GM19043 (cell line): ENCODE results near the gene EXTL1.
"Not testable (repeated sequence)": the region's sequence is repeated elsewhere in the genome, so short reads cannot be mapped to it uniquely, and the experiment has no call there.

Source experiments
- ATAC-seq: cut with Tn5 transposase; IDR thresholded peaks from one replicate; pipeline ENCODE4 v1.9.1; 2021; ENCODE audit warnings: low read depth; ENCODE audit not compliant: unreplicated experiment

The EXTL1 gene, protein sequence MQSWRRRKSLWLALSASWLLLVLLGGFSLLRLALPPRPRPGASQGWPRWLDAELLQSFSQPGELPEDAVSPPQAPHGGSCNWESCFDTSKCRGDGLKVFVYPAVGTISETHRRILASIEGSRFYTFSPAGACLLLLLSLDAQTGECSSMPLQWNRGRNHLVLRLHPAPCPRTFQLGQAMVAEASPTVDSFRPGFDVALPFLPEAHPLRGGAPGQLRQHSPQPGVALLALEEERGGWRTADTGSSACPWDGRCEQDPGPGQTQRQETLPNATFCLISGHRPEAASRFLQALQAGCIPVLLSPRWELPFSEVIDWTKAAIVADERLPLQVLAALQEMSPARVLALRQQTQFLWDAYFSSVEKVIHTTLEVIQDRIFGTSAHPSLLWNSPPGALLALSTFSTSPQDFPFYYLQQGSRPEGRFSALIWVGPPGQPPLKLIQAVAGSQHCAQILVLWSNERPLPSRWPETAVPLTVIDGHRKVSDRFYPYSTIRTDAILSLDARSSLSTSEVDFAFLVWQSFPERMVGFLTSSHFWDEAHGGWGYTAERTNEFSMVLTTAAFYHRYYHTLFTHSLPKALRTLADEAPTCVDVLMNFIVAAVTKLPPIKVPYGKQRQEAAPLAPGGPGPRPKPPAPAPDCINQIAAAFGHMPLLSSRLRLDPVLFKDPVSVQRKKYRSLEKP

DNA sequence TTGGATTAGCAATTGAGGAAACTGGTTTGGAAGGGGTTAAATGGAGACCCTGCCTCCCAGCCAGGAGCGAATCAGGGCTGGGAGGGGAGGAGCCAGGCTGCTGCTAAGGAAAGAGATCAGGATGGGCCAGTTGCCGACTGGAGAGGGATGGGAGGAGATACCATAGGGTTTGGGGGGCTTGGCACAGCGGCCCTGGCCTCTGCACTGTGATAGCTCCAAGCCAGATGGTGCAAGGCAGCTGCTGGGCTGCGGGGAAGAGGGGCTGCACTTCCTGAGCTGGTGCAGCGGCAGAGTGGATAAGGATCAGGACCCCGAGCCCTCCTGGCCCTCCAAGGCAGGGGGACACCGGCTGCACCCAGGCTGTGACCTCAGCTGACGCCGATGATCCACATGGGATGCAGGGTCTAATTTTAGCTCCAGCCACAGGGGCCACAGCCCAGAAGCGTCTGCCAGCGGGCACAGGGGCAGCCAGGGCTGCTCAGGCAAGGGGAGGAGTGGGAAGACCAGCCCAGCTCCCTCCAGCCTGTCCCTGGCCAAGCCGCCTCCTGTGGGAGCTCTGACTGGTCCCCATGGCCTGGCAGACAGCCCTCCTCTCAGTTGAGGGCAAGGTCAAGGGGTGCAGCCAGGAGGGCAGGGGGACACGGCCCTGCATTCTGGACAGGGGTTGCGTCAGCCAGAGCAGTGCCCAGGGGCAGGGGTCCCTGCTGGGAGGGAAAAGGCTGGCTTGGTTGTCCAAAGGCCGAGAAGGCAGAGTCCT, at the start of gene EXTL1:
TSS of gene EXTL1 (plus strand) at position 129 of the 757 bp plus-strand sequence. CDS start 872 bp downstream, outside the sequence.
- no peak for ATAC-seq

DNA sequence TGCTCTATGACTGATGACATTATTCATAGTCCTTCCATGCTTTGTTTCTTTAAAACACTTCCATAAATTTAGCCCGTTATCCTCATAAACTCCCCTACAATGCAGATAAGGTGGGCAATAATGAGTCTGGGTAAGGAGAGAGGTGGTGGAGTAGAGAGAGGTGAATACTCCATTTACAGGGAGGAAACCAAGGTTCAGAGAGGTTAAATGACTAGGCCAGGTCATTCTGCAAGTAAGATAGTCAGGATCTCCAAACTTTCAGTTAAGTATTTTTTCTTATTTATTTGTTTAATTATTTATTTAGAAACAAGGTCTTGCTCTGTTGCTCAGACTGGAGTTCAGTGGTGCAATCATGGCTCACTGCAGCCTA, 49.8 kb upstream of the EXTL1 start:
- ATAC-seq = no peak

DNA sequence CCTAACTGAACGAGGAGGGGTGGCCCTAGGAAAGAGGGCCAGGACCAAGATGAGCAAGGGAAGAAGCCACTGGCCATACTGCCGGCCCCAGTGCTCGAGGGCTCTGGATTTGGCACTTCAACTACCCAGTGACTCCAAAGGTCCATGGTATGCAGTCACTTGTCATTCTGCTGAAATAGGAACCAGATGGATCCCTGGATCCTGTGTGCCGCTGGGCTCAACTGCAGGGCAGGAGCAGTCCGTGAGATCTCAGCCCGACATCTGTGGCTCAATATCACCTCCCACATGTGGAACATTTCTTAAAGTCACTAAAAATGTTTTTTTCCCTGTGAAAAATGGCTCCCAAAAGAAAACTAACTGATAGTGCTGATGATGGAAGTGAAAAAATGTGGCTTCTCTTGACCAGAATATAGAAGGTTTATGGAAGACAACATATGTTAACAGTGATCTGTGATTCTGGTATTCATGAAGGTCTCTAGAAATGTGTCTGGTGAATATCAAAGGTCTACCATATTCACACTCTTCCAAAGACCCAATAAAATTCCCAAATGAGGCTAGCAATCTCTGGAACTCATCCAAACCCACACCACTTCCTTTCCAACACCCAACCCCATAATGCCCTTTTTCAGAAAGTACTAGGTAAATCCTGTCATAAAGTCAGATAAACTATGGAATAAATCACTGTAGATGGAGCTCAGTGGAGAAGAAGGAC, 47.8 kb upstream of the EXTL1 start:
- ATAC-seq = no peak

DNA sequence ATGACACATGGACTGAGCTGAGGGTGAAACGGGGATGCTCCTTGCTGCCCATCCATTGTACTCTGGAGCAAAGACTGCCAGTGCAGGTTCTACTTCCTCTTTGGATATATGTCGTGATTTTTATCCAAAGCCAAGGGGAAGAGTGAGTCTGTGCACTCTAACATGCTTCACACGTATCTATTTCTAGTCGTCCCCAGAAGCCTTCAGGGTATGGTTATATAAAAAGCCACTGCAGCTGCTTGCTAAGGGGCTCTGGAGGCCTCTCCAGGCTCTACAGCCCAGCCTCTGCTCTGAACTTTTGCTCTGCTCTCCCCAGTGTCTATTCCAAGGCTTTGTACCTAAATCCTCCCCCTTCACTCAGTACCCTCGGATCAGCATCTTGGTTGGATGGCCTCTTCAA, 43.8 kb upstream of the EXTL1 start:
- ATAC-seq = no peak

DNA sequence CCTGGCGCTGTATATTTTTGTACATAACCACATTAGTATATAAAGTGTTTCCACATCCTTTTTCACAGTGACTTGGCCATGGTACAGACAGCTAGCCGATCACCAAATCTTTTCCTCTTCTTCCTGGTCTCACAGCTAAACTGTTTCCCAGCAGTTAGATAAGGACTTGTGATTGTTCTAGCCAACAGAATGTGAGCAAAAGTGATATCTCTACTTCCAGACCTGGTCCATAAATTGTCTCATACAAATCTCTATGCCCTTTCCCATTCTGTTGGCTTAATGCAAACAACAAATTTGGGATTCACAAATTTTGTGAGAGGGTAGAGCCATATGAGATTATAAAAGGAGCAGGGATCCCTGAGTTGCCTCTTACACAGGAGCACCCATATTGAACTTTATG, 43.2 kb upstream of the EXTL1 start:
- no peak for ATAC-seq

DNA sequence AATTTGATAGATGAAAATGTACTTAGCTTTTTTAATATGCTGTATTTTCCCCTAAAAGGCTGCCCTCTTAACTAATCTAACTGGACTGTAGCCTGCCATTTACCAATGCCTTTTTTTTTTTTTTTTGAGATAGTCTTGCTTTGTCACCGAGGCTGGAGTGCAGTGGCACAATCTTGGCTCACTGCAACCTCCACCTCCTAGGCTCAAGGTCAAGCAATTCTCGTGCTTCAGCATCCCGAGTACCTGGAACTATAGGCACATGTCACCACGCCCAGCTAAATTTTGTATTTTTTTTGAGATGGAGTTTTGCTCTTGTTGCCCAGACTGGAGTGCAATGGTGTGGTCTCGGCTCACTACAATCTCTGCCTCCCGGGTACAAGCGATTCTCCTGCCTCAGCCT, 42.4 kb upstream of the EXTL1 start:
- no peak for ATAC-seq

DNA sequence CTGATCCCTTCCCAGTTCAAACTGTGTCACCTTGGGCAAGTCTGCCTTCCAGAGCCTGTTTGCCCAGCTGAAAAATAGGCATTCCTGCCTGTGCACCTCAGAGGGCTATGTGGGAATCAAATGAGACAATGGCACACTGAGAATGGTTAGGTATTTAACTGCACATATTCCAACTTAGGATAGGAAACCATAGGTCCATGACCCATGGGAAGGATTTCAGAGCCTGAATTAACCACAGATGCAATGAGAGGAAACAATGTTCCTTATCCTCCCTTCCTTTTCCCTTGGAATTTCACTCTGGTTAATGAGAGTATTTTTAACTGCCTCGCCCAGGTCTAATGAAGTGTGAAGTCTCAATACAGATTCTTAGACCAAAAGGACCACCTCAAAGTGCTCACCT, 36.4 kb upstream of the EXTL1 start:
- no peak for ATAC-seq

DNA sequence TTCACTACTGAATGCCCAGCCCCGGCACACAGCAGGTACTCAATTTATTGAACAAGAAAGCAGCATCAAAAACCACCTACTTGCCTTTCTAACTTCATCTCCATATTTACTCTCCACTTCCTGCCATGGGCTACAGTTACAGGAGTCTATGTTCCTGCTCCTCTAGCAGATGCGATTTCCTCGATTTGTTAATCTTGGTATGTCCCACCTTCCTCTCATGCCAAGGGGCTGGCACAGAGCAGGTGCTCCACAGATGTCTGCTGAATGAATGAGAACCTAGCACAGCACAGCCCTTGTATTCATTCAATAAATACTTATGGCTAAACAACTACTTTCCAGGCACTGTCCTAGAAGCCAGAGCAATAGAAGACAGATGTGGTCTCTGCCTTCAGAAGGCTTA, 35.9 kb upstream of the EXTL1 start:
- ATAC-seq = no peak

DNA sequence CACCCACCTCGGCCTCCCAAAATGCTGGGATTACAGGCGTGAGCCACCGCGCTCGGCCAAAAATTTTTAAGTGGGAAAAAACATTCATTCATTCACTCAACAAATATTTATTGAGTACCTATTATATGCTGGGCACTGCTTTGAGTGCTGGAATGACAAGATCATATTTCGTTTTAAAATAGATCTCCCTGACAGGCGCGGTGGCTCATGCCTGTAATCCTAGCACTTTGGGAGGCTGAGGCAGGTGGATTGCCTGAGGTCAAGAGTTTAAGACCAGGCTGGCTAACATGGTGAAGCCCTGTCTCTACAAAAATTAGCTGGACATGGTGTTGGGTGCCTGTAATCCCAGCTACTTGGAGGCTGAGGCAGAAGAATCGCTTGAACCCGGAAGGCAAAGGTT, 34.8 kb upstream of the EXTL1 start:
- not testable (repeated sequence) for ATAC-seq

DNA sequence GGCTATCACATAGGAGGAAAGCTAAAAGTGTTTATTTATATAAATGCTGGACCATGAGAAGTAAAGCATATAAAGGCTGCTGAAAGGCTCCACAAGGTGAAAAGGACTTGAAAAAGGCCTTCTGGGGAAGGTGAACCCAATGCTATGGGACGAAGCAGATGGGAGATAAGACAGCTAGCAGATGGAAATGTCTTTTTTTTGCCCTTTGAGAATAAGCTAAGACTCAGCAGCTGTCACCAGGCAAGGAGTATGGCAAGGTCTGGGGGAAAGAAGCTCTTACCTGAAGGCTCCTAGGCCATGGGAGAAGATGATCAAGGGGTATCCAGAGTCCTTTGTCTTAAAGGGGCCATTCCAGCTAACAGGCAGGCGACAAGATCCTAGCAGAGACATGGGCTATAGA, 33.6 kb upstream of the EXTL1 start:
- ATAC-seq = no peak

DNA sequence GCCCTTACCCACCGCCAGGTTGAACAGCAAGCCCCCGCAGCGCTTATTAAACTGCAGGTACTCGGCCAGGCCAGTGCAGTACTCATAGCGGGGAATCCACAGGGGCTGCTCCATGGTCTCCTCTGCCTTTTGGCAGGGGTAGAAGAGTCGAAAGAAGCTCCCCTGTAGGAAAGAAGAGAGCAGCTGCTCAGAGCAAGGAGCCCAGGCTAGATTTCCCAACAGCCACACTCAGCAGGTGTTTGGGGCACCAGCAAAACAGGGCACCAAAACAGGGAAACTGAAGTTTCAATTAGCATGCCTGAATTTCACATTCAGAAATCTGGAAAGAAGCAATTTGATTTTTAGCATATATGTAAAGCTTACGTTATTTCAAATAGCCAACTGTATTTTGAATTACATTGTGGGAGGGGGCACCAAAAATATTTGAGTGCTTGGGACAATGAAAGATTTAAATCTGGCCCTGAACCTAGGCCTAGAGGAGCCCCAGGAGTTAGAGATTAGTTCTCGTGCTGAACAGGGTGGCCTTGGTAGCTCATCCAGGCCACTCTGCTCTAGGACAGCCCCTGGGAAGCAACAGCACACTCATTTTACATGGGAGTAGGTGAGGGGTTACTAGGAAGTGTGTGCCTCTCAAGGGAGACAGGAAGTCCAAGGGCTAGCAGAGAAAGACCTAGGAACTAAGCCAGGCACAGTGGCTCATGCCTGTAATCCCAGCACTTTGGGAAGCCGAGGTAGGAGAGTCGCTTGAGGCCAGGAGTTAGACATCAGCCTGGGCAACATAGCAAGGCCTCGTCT, 31.9 kb upstream of the EXTL1 start:
- ATAC-seq = no peak

DNA sequence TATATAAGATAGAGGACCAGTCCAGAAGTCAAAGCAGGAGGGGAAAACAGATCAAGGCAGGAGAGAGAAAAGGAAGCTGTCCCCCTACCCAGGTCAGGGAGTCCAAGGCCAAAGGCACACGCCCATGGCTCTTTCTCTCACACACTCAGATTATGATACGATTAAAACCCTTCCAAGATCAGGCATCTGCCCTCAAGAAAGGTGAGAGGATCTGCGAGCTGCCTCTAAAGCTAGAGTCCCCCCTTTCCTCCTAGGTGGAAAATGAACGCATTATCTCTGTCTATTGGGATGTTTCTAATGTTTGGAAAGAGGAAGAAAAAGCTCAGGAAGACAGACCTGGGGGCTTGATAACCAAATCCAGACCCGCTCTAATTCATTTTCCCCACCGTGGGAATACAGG, 31.3 kb upstream of the EXTL1 start:
- ATAC-seq = no peak

DNA sequence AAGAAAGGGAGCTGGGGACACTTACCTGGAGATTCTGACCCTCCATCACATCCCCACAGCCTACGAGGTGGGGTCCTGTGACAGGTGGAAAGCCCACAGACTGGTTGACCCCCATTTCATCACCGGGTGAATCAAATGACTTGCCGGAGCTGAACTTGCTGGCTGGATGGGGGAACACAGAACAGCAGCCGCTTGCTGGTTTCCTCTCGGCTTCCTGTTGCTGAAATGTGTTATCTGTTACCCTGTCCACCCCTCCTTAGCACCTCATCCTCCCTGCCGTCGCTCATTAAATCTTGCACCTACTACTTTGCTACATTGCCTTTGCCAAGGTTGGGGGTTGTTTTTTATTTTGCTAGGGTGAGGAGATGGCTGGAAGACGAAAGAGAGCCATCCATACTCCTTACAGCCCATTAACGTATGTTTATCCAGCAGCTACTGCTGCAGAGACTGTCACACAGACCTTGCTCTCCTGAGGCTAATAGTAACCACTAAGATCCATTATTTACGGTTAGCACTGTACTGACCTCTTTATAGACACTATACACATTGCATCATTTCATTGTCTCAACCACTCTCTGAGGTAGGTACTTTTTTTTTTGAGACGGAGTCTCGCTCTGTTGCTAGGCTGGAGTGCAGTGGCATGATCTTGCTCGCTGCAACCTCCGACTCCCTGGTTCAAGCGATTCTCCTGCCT, 30.7 kb upstream of the EXTL1 start:
- no peak for ATAC-seq

DNA sequence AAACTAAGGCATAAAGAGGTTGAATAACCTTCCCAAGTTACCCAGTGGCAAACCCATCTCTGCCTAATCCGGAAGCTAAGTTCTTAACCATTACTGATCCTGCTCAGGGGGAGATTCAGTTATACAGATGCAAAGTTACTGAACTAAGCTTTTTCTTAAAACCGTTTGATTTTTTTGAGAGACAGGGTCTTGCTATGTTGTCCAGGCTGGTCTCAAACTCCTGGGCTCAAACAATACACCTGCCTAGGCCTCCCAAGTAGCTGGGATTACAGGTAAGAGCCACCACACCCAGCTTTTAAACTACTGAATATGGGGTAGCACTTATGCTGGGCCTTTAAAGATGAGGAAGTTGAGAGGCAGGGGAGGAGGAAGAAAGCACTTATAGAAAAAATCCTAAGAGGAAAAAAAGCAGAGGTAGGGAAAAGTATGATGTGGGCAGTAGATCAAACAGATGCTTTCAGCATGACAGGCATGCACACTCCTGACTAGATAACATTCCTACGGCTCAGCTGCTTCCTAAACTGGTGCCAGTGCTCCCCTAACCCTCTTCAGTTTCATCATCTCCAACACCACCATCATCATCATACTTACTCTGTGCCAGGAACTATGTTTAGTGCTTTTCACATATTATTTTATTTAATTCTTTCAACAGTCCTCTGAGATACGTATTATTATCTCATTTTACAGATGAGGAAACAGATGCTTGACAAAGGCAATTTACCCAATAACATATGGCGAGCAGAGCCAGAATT, 29.5 kb upstream of the EXTL1 start:
- no peak for ATAC-seq

DNA sequence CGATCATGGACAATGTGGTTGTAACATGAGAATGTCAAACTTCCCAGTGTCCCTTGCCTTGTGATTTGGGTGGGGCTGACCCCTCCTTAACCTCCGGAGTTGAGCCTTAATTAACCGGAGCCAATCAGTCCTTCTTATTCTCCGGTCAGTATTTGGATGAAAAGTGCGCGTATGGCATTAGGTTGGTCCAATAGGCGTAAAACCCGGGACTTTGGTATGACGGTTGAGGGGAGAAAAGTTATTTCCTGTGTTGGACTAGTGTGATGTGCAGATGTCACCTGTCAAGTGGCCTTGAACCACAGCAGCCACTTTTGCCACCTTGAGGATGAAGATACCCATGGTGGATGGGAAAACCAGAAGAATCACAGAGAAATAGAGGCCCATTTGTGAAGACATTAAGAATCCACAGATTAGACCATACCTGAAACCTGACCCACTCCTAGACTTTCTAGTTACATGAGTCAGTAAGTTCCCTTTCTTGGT, 28.8 kb upstream of the EXTL1 start:
- no peak for ATAC-seq

DNA sequence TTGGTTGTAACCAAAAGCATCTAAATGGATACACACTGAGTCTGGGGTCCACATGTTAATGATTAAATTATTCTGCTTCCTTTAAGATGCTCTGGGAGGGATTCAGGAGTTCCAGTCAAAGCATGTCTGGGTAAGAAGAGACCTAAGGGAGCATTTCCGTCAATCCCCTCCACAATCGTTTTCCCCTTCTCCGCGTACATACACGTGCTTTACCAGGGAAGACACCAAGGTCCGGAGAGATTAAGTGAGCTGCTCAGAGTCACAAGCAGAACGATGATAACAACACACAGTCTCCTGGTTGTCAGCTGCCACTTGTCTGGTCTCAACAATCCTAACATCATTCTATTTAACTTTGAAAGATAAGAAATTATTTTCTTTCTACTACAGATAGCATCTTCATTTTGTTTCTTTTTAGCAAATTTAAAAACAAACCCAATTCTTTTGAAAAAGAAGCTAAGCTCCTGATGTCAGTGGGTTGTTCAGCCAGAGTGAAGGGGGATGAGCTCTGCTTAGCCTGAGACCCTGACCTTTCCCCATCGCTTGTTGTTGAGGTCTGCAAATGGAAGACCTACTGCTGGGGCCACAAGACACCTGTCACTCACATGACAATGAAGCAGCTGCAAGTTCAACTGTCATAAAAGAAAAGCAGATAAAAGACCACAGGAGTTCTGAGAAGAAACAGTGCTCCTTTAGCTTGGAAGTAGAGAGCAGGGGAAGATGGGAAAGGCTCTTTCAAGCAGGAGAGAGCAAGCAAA, 28.2 kb upstream of the EXTL1 start:
- no peak for ATAC-seq

DNA sequence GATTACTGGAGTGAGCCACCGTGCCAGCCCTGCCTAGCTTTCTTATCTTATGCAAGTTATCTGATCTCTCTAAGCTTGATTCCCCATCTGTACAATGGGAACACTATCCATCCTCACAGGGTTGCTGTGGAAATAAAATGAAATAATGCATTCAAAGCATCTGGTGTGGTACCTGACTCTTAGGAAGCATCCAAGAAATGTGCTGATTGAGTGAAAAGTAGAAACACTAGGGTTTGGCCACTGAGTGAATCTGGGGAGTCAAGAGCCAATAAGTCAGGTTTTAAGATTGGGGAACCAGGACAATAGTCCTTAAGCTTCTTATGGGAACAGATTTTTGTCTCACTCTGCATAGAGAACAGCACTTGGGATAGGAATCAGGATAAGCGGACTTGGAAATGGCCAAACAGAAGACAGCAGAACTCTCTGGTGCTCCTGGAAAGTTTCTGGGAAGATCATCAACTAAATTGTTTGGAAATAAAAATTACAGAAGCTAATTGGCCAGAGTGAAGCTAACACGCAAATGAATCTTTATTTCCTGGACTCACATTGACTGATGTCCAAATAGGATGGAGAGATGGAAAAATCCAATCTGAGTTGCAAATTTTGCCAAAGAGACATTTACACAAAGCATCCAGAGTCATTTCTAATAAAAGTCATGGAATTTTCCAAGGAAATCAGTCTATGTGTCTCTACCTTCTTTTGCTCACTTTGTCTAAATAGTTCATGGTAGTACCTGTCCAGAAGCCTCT, 27.0 kb upstream of the EXTL1 start:
- ATAC-seq = no peak
